Measurements from ENCODE around the gene IGFLR1. TPM values are rescaled to one million over a fixed set of nuclear protein-coding genes. Genes with fewer than 3 reads are reported as not detected.

IGFLR1 gene
- total RNA-seq, 1 experiment from 2014 or later = 9.9 TPM

DNA sequence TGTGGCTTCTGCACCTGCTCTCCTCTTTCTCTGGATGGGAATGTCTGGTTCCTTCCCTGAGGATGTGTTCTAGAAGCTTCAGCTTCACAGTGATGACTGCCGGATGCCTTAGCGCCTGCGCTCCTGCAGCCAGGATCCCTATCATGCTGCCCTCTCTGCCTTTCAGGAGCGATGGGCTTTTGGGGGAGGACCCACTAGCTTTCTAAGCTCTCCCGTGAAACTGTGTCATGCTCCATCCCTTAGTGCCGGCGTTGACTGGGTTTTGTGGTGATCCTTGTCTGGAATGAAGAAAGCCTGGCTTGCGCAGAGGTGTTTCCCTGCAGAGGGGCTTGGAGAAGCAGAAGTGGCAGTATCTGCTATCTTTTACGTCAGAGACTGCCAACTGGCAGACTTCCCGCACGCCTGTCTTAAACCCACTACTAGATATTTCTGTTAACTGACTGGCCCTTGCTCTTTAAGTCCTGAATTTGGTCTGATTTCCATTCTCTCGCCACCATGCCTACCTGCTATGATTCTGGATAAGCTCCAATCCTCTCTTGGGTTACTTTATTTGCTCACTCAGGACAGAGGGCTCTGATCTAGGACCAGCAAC is 28.3 kb downstream of the IGFLR1 start (continued):
- TF ChIP-seq, protein P1, sequence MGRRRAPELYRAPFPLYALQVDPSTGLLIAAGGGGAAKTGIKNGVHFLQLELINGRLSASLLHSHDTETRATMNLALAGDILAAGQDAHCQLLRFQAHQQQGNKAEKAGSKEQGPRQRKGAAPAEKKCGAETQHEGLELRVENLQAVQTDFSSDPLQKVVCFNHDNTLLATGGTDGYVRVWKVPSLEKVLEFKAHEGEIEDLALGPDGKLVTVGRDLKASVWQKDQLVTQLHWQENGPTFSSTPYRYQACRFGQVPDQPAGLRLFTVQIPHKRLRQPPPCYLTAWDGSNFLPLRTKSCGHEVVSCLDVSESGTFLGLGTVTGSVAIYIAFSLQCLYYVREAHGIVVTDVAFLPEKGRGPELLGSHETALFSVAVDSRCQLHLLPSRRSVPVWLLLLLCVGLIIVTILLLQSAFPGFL (CRISPR knock-in tag; IDR thresholded peaks at IDR 0.05; ENCODE audit: borderline replicate concordance) = no peak
- TF ChIP-seq RORB (CRISPR knock-in tag; IDR thresholded peaks at IDR 0.05) = no peak
- no peak for TF ChIP-seq MYBL2 (CRISPR knock-in tag; IDR thresholded peaks at IDR 0.05)
- TF ChIP-seq ELF4 (CRISPR knock-in tag; IDR thresholded peaks at IDR 0.05; ENCODE audit: low read depth) = no peak
- TF ChIP-seq, protein P2, sequence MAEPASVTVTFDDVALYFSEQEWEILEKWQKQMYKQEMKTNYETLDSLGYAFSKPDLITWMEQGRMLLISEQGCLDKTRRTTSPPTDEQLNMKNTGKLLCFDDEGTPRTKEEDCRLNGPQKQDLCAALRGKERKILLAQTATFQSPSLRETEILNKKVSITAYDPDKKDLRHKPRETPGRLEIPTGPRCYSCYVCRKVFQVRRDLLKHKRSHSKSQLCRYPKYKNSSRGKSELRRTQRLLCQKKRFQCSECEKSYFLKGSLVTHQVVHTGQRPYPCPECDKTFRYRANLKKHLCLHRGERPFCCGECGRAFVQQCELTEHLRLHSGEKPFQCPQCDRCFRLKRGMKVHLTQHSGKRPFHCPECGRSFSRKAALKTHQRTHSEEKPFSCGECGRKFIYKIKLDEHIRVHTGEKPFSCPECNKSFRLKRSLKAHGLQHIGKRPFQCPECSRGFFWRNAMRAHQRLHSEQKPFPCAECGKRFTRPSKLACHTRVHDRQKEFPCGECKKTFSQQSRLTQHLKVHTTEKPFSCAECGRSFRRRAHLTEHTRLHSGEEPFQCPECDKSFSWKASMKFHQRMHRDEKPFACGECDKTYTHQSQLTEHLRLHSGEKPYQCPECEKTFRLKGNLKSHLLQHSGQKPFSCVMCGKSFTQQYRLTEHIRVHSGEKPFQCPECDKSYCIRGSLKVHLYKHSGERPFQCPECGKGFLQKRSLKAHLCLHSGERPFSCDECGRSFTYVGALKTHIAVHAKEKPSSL (CRISPR knock-in tag; conservative IDR thresholded peaks at IDR 0.05) = no peak
- TF ChIP-seq, protein P3, sequence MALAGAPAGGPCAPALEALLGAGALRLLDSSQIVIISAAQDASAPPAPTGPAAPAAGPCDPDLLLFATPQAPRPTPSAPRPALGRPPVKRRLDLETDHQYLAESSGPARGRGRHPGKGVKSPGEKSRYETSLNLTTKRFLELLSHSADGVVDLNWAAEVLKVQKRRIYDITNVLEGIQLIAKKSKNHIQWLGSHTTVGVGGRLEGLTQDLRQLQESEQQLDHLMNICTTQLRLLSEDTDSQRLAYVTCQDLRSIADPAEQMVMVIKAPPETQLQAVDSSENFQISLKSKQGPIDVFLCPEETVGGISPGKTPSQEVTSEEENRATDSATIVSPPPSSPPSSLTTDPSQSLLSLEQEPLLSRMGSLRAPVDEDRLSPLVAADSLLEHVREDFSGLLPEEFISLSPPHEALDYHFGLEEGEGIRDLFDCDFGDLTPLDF (CRISPR knock-in tag; IDR thresholded peaks at IDR 0.05) = no peak
- TF ChIP-seq ZNF121 (CRISPR knock-in tag; IDR thresholded peaks at IDR 0.05) = no peak
- no peak for TF ChIP-seq ZNF416 (CRISPR knock-in tag; IDR thresholded peaks at IDR 0.05)

DNA sequence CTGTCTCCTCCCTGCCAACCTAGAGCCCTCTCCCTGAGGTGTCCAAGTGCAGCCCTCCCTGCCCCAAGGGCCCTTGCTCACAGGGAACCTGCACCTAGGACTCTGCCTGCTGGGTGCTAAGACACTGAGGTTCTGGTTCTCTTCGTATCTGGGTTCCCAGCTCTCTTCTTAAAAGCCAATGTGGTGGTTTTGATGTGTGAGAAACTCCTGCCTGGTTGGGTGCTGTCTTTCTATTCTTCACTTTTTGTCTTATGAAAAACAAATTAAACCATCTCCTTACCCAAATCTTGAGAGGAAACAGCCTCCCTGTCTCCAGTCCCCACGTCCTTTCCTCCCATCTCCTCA is 28.8 kb downstream of the IGFLR1 start:
- ChIA-PET CTCF (interaction anchor here (1.2 to 2.4 kb wide), 3 partner anchors 11 to 203 kb away, joined by 3 to 8 read pairs (median 7); no protein-coding TSS in a partner anchor), POLR2A (interaction anchor here (1.3 to 4.0 kb wide), 2 partner anchors 10 to 27 kb away, joined by 3 to 14 read pairs; partner anchors contain the start of gene ZBTB32)
- peaks cover 41% of the 10 kb centered on the region for H3K4me1 Mint-ChIP-seq
- no peak overlapping the region for H3K4me3 Mint-ChIP-seq
- peaks cover 8% of the 10 kb centered on the region for H3K27me3 Mint-ChIP-seq (ENCODE audit: low read depth)
- H3K27ac Mint-ChIP-seq = 0 out of 2 replicates have a peak overlapping the region, but pooled peaks have one; percentile 37
- TF ChIP-seq MXD4 (CRISPR knock-in tag; IDR thresholded peaks at IDR 0.05; ENCODE audit: borderline replicate concordance) (no peak), JUN (CRISPR knock-in tag; IDR thresholded peaks at IDR 0.05) (no peak), JAZF1 (CRISPR knock-in tag; IDR thresholded peaks at IDR 0.05) (no peak)
- TF ChIP-seq, protein P4, sequence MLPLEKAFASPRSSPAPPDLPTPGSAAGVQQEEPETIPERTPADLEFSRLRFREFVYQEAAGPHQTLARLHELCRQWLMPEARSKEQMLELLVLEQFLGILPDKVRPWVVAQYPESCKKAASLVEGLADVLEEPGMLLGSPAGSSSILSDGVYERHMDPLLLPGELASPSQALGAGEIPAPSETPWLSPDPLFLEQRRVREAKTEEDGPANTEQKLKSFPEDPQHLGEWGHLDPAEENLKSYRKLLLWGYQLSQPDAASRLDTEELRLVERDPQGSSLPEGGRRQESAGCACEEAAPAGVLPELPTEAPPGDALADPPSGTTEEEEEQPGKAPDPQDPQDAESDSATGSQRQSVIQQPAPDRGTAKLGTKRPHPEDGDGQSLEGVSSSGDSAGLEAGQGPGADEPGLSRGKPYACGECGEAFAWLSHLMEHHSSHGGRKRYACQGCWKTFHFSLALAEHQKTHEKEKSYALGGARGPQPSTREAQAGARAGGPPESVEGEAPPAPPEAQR (CRISPR knock-in tag; IDR thresholded peaks at IDR 0.05) = no peak
- TF ChIP-seq, protein P5, sequence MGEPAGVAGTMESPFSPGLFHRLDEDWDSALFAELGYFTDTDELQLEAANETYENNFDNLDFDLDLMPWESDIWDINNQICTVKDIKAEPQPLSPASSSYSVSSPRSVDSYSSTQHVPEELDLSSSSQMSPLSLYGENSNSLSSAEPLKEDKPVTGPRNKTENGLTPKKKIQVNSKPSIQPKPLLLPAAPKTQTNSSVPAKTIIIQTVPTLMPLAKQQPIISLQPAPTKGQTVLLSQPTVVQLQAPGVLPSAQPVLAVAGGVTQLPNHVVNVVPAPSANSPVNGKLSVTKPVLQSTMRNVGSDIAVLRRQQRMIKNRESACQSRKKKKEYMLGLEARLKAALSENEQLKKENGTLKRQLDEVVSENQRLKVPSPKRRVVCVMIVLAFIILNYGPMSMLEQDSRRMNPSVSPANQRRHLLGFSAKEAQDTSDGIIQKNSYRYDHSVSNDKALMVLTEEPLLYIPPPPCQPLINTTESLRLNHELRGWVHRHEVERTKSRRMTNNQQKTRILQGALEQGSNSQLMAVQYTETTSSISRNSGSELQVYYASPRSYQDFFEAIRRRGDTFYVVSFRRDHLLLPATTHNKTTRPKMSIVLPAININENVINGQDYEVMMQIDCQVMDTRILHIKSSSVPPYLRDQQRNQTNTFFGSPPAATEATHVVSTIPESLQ (CRISPR knock-in tag; IDR thresholded peaks at IDR 0.05) = no peak
- TF ChIP-seq, protein P6, sequence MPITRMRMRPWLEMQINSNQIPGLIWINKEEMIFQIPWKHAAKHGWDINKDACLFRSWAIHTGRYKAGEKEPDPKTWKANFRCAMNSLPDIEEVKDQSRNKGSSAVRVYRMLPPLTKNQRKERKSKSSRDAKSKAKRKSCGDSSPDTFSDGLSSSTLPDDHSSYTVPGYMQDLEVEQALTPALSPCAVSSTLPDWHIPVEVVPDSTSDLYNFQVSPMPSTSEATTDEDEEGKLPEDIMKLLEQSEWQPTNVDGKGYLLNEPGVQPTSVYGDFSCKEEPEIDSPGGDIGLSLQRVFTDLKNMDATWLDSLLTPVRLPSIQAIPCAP (CRISPR knock-in tag; IDR thresholded peaks at IDR 0.05) = no peak
- TF ChIP-seq, protein P7, sequence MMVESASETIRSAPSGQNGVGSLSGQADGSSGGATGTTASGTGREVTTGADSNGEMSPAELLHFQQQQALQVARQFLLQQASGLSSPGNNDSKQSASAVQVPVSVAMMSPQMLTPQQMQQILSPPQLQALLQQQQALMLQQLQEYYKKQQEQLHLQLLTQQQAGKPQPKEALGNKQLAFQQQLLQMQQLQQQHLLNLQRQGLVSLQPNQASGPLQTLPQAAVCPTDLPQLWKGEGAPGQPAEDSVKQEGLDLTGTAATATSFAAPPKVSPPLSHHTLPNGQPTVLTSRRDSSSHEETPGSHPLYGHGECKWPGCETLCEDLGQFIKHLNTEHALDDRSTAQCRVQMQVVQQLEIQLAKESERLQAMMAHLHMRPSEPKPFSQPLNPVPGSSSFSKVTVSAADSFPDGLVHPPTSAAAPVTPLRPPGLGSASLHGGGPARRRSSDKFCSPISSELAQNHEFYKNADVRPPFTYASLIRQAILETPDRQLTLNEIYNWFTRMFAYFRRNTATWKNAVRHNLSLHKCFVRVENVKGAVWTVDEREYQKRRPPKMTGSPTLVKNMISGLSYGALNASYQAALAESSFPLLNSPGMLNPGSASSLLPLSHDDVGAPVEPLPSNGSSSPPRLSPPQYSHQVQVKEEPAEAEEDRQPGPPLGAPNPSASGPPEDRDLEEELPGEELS (CRISPR knock-in tag; IDR thresholded peaks at IDR 0.05) = no peak
- TF ChIP-seq, protein P8, sequence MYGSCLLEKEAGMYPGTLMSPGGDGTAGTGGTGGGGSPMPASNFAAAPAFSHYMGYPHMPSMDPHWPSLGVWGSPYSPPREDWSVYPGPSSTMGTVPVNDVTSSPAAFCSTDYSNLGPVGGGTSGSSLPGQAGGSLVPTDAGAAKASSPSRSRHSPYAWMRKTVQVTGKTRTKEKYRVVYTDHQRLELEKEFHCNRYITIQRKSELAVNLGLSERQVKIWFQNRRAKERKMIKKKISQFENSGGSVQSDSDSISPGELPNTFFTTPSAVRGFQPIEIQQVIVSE (CRISPR knock-in tag; IDR thresholded peaks at IDR 0.05; ENCODE audit: borderline replicate concordance) = no peak
- DNase-seq (ENCODE audit: low spot score) (no peak), ATAC-seq (no peak)
- H3K36me3 Mint-ChIP-seq = no peaks in the 10 kb centered on the region
- H3K9me3 Mint-ChIP-seq = no peaks in the 10 kb centered on the region
